GM12873 (cell line): ENCODE data around the gene MON2.

Experiments
- CTCF ChIP-seq: IDR thresholded peaks from 2 replicates; pipeline ENCODE4 v1.5.1; 2012; ENCODE audit warnings: low read depth, mild to moderate bottlenecking, moderate library complexity, low read length, control low read depth; ENCODE audit not compliant: insufficient read depth; ENCODE audit errors: missing control alignments

The MON2 gene

GRCh38 chr12:62543324-62543723 lies 76.7 kb downstream of the MON2 start:
- no peak for TF ChIP-seq CTCF

DNA sequence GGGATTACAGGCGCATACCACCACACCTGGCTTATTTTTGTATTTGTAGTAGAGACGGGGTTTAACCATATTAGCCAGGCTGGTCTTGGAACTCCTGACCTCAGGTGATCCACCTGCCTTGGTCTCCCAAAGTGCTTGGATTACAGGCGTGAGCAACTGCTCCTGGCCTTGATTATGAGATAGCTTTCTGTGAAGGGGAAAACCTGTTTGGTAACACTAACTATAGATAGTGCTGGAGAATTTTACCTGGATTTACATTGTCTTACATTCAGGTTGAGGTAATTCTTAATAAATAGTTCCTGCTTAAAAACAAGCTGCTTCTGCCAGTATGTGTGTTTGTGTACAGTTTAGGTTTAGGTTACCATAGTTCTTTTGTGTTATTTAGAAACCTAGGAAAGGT lies 77.1 kb downstream of the MON2 start:
- TF ChIP-seq CTCF = no peak

DNA sequence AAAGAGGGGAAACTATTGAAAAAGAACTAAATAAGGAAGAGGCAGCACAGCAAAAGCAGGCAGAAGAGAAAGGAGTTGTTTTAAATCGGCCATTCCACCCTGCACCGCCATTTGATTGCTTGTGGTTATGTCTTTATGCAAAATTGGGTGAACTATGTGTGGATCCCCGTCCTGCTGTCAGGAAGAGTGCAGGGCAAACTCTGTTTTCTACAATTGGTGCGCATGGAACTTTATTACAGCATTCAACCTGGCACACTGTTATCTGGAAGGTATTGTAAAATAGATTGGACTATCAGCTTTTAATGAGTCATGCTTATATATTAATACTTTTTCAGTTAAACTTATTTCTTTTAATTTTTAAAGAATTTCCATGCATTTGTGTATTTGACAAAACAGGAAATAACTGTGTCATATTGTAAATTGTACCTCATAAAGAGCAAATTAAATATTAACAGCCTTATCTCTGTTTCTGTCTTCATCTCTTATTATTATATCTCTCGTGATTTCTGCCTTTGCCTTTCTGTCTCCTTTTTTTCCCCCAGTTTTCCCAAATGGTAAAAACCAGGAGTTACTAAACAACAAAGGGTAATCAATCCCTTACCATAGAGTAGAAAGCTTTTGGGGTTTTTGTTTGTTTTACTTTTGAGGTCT lies 86.4 kb downstream of the MON2 start:
- no peak for TF ChIP-seq CTCF

- TF ChIP-seq CTCF = no peak
Observed at GRCh38 chr12:62562846-62563245, 96.2 kb downstream of the MON2 start.

- TF ChIP-seq CTCF = no peak
Observed at GRCh38 chr12:62575036-62575435, 108.4 kb downstream of the MON2 start.

GRCh38 chr12:62576503-62576902 lies 109.9 kb downstream of the MON2 start:
- TF ChIP-seq CTCF = no peak

GRCh38 chr12:62578726-62579125 lies 112.1 kb downstream of the MON2 start:
- TF ChIP-seq CTCF = no peak
